OCI-LY1 (cell line): ENCODE measurements around the gene SRMS.

Experiments
- CTCF ChIP-seq: fragments of 200-600 bp; sonication (generic), shearing (Covaris generic); IDR thresholded peaks from 2 replicates; pipeline ENCODE4 v1.5.1; 2017; ENCODE audit warnings: mild to moderate bottlenecking, antibody characterized with exemption, low read length, moderate library complexity, mixed read lengths
- EZH2 ChIP-seq: fragments of 200-600 bp; sonication (generic), shearing (Covaris generic); IDR thresholded peaks from 2 replicates; pipeline ENCODE4 v1.8.0; 2017; ENCODE audit warnings: borderline replicate concordance, mixed run types, mild to moderate bottlenecking, antibody characterized with exemption, low read length, moderate library complexity, mixed read lengths

DNA sequence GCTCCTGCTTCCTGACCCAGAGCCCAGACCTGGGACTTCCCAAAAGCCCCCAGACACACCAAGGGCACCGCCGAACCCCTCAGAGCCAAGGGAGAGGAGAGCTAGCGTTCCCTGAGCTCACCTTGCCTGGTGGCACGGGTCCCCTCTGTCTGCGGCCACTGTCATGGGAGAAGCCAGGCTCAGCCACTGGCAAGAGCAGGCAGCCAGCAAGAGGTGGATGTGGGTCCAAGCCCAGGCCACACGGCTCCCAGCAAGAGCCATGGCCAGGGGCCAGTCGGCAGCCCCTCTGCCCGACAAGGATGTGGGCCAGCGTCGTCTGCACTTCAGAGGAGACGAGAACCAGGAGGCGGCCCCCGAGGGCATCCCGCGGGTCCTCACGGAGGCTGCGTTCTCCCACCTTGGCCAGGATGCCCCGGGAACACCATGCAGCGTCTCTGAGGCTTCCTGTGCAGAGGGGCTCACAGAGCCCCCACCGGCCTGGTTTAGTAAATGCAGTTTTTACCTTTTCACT, 29.1 kb downstream of the SRMS start:
- peak; percentile 14; the same call in 1 of the 2 replicates for TF ChIP-seq CTCF
- no peak for TF ChIP-seq EZH2
